CD4-positive, alpha-beta T cell treated with Interleukin-12 subunit alpha and Interleukin-12 subunit beta, for 1 hour (primary cell): ENCODE results near the gene SH3RF3.
"Not testable (repeated sequence)": the region's sequence is repeated elsewhere in the genome, so short reads cannot be mapped to it uniquely, and the experiment has no call there.

Experiments used
- DNase-seq: peaks from one replicate; pipeline ENCODE4 v3.0.0-alpha.2; 2020

The SH3RF3 gene

DNA sequence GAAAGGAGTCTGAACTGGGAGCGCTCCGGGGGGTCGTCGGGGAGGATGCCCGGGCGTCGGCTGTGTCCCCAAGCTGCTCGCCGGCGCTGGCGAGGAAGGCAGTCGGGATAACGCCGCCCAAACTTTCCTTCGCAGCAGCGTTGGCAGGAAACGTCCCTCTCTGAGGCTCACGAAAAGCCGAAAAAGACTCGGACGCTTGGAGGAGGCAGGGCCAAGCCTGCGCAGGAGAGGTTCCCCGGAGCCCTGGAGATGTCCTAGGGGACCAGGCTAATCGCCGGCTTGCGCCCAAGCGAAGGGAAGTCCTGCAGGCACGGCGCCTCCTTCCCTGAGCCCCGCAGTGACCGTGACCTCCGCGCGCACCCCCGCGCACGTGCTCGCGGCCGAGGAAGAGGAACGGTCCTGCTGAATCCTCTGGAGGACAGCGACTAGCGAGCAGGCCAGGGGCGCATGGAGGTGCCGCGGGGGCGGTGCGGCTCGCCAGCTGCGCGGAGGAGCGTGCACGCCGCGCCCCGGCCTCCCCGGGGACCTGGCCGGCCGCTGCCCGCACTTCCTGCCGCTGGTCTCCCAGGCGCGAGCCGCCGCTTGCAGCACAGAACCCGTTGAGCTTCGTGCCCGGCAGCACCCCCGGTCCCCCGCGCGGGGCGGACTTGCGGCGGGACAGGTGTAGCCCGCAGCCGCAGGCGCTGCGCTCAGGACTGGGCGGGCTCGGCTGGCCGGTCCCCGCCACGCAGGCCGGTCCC lies at the start of gene SH3RF3:
SH3RF3 (plus strand) TSS at position 590 of the 740 bp plus-strand sequence.
- DNase-seq, result peak; percentile 22

DNA sequence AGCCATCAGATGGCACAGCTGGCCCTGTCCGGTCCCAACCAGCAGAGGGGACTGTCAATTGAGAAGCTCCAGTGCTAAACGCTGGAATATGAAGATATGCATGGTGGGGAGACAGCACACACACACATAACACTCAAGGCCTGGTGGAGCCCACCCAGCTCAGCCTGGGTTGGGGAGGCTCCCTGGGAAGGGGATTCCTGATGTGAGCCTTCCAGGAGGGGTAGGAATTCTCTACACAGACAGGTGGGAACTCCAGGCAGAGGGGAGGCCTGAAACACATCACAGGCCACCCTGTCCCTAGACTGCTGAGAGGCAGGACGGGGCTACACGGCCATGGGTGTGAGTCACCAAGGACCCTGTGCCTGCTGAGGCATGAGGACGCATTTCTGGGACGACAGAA lies 49.4 kb upstream of the SH3RF3 start:
- DNase-seq, result no peak

DNA sequence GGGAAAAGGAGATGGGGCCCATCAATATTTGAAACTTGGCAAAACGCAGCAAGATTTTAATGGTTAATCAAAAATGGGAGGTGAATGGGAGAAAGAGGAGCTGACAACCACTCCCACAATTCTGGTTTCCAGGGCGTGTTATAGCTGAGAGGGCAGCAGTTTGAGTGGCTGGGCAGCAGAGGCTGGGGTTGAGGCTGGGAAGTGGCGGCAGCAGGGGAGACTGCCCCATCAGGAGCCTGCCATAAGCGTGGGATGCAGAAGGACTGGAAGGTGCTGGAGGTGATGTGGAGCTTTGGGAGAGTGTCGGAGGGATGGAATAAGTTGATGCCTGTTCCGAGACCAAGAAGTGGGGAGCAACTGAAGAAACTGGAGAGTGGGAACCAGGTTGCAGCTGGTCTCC lies 48.9 kb upstream of the SH3RF3 start:
- DNase-seq, result no peak

DNA sequence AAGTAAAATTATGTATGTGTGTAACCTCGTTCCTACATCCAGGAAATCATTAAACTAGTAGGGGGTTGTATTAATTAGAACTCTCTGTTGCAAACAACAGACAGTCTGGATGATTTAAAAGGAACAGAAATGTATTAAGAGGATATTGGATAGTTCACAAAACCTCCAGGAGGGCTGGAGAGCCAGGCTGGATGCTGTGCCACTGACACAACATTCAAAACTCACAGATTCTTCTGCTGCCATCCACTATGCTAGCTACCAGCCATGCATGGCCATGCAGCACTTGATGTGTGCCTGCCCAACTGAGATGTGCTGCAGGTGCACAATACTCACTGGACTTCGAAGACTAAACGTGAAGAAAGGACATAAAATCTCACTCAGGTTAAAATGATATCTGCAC lies 48.2 kb upstream of the SH3RF3 start:
- DNase-seq, result no peak

DNA sequence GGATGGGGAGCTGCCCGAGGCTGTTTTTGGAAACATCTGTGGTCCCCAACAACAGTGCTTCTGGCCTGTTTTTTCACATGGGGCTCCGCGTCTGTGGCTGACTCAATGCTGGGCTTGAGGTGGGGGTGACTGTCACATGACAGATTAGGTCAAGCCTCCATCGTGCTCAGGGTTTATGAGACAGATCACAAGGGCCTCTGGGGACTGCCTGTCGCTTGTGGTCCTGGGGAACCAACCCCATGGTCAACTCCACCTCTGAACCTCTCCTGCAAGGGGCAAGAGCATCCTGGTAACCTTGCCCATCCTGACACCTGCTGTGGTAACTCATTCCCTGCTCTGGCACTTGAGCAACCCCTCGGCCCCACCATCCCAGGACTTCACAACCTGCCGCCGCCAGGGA lies 47.6 kb upstream of the SH3RF3 start:
- DNase-seq, result no peak

DNA sequence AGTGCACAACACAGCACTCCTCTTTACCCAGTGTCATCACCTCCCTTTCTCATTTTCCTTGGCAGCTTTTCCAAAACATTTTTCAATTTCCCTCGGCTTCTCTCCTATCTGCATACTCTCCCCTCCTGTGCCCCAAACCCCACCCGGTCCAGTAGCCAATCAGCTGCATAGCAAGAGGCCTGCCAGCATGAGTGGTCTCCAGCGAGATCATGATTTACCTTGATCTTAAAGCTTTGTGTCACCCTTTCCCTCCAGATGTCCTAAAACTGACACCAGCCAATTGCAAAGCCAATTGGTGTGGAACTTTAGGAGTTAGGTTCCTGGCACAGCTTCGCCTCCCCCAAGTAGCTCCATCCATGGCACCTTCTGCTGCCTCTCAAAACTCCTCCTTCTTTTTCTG lies 45.2 kb upstream of the SH3RF3 start:
- no peak for DNase-seq

DNA sequence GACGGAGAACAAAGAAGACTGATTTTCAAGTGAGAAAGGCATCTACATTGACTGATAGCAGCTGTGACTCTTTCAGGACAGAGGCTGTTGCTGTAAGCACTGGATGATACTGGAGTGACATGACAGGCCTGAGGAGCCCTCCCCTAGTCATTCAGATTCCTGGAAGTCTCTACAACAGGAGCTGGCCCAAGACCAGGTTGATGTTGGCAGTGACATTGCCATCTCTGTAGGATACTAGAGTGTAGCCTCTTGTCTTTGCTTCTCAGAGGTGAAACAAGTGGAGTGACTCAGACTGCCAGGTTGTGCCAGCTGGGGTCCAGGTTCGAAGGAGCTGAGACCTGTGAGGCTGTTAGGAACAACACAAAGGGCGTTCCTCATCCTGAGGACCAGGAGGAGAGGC lies 44.7 kb upstream of the SH3RF3 start:
- DNase-seq, result no peak

DNA sequence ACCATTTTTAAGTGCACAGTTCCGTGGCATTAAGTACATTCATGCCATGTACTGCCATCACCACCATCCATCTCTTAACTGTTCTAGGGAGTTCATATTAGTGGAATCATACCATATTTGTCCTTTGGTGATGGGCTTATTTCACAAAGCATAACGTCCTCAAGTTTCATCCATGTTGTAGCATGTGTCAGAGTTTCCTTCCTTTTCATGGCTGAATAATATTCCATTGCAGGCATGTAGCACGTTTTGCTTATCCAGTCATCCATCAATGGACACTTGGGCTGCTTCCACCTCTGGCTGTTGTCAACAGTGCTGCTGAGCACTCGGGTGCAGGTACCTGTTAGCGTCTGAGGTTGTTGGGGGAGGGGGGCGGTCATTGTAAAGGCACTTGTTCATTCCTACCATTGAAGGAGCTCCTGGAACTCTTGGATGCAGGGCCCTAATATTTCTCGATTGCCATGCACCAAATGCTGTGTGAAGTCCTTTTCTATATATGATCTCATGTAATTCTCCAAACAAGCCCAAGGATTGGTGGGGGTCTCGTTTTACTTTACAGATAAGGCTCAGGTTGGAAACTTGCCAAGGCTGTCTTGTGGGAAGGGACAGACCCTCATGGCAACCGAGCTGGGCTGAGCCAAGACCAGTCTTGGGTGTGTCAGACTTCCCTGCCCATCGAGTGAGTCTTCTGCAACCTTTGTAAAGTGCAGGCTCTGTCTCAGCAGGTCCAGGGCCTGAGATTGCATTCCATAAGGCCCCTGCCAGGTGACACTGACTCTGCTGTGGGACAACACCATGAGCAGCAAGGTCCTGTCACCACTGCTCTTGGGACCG lies 42.9 kb upstream of the SH3RF3 start:
- no peak for DNase-seq

DNA sequence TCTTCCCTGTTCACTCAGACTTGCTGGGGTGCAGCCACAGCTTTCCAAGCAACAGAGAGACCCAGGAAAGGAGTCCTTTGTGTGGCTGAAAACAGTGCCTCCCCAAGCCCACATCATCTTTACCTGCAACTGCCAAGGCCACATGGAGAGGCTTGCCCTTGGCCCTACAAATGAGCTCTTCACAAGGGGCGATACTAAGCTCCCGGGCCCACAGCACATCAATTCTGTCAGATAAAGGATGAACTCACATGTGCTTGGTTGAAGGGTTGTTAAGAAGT lies 42.3 kb upstream of the SH3RF3 start:
- no peak for DNase-seq

DNA sequence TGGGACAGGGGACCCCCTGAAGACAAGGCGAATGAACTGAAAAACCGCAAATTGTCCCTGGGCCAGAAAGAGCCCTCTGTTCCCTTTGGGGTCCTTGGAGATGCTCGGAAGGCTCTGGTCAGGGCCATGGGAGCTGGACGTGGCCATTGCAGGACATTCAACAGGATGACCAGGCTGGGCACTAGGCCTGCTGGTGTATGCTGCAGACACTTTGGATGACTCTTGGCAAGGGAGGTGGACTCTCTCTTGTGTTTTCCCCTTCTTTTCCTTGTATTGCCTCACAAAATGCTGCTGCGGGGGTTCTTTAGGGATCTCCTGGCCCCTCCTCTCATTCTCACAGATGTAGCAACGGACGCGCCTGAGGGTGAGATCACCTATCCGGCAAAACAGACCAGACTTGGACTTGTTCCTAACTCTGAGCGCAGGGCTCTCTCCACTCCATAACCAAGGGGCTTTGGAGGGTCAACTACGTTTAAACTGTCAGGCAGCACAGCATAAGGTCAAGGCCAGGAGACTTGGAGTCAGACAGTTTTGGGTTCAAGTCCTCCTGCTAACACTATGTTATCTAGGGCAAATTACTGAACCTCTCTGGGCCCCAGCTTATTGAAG lies 41.8 kb upstream of the SH3RF3 start:
- DNase-seq, result no peak

DNA sequence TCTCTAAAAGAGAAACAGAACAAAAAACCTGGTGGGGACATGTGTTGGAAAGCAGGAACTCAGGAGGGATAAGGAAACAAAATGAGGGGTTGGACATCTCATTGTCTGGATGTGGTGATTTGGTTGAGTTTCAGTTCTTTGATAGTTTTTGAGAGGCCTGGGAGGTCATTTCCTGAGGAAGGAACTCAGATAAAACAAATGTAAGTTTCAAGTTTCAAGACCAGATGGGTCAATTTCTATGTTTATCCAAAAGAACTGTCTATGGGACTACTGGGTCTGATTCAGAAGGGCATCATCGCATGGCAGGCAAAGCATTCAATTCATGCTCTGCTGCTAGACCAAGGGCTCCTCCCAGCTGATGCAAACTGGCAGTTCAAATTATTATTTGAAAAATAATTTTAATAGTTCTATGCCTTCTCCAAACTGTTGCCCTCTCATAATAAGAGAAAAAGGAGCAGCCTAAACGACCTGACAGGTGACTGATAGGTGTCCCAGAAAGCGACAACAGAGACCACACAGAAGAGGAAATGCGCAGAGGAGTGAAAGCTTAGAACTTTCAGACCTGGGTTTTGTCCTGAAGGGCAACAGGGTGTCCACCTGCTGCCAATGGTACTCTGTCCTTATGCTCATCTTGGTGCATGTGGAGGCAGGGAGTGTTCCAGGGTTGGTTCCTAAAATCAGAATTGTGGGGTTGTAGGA lies 39.3 kb upstream of the SH3RF3 start:
- no peak for DNase-seq

DNA sequence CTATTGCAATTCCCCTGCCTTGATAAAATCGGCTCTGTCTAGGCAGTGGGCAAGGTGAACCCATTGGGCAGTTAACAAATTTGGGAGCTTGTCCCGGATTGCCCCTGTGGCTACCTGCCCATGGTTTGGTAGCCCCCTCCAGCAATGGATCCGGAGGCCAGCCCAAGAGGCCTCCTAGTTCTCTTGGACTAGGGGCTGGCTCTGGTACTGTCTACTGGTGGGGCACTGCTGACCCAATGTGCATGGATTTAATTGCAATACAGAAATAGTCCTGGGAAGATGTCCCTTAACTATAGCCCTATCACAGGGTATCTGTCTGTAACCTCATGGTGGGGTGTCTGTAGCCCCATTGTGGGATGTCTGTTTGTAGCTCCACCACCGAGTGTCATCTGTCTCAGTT lies 37.5 kb upstream of the SH3RF3 start:
- no peak for DNase-seq

DNA sequence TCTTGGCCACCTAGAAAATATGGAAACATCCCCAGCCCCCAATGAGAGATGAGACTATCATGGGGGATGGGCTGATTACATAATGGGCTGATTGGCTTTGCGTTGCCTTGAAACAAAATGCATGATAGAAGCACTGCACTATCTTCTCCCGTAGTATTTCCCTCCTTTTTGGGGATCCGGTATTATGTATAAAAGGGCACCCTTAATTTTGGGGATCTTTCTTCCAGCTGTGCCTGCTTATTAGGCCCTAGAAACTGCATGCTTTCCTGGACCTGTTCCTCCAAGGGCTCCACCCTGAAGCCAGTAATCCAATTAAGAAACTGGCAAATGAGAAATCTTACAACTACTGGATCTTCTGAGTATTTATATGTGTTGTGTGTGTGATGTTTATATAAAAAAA lies 34.9 kb upstream of the SH3RF3 start:
- DNase-seq, result no peak

DNA sequence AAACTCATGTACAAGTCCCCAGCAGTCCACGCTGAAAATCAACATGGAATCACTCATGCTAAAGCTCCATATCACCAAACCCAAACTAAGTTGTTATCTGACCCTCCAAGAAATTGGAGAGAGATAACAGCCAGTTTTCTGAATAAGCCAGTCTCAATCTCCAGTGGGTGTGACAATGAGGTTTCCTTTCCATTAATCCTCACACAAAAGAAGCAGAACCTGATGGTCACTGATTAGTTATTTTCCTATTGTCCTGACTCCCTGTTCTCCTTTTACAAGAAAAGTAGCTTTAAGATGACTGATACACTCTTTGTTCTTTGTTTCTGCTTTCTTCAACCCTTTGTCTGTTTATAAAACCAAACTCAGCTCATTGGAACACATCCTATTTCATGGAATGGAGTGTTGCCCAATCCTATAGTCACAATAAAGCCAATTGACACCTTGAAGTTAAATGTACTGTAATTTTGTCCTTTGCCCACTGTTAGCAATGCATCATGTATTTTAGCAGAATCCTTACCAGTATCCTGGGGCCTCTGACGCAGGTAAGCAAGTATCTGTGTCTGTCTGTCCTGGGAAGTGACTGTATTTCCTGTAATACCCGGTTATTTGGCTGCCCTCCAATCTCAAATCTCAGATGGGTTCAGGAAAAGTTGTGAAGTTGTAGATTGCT lies 30.6 kb upstream of the SH3RF3 start:
- no peak for DNase-seq

DNA sequence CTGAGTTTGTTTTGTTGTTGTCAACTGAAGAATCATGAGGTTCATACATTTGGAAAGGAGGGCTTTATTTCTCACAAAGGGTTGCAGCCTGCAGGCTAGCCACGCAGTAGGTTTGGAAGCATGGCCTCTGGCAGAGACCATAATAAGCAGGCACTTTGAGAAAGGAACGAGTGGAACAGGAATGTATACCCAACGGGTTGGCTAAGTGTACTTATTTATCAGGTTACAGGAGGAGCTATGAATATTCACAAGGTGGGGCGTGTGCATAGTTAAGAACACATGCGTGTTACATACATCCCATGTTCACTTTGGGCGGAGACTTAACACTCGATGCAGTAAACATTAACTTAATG lies 30.1 kb upstream of the SH3RF3 start:
- DNase-seq, result no peak

DNA sequence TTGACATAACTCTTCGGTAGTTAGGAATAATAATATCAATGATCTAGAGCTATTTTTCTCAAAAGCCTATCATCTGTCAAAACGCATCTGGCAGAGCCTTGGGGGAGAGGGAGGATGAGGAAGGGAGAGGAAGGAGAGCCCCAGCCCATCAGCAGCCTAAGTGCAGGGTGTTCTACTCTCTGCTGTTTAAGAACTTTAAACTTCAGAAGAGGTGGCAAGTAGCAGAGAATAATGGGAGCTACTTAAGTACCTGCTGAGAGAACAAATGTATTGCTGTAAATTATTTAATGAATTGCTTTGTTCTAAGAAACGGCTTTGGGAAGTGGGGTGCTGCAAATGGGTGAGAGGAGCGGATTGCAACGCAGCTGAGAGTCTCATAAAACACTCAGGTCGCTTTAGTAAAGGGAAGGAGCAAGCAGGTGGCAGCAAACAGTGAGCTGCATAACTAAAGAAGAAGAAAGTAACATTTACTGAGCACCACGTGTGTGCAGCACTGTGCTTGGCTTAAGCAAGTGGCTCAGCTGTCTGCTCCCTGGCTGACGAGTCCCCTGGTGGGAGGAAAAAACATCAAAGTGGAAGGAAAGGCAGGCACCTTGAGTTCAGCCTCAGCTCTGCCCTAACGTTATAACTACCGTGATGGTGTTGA lies 26.3 kb upstream of the SH3RF3 start:
- no peak for DNase-seq

DNA sequence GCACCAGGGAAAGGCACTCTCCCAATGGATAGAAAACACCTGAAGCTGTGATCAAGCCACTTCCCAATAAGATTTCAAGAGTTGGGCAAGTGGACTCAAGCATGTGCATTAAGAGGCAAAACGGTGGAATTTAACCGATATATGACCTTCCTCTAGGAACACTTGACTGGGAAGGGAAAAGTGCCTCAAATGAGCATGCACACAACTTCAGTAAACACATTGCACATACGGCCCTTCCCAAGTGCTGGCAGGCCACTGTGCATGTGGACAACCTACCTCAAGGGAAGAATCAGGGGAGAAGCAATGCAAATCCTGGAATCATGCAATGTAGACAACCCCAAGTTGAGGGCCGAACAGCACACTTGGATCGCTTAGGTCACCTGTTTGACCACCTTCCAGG lies 23.9 kb upstream of the SH3RF3 start:
- no peak for DNase-seq

DNA sequence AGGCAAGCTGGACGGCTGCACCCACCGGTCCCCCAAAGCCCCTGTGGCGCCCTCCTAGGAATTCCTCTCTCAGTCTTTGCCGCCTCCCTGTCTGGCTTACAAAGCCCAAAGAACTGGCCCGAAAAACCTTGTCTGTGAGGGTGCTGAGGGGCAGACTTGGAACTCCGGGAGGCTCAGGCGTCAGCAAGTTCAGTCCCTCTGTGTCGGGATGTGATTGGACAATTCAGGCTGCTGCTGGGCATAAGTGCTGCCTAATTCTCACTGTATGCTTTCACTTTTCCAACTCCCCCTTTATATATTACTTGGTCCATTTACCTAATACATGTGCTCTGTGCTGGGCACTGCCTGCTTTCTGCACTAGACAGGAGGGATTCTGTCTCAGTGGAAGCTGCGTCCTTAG lies 20.3 kb upstream of the SH3RF3 start:
- DNase-seq, result no peak

DNA sequence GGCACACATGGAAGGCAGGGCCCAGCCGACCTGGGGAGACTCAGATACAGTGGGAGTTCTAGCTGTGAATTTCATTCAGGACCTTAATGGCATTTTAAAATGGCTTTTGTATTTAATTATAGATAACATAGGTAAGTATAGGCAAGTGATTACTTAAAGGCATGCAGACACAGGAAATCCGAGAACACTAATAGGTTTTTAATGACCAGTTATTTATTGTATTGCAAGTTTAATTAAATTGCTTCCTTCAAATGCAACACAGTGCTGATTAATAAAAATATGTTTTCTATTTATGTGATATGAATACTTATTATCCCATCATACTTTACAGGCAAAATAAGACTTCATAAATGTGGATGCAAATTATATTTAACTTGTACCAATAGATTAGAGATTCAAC lies 19.7 kb upstream of the SH3RF3 start:
- DNase-seq, result no peak

DNA sequence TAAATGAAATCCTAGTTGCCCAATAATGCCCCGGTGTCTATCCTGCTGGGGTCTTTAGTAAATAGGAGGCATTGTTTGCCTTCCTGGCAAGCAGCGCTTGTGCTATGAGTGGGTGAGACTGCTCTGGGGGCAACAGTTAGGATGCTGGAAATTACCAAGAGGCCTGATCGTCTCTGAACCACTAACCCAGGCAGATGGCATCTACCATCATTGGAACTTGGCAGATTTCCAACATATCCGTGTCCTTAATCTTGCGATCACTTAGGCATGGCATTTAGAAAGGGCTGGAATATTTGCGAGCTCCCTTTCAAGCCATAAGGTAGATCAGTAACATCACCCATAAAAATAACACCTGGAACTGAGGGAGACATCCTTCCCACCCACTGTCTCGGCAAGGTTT lies 18.8 kb upstream of the SH3RF3 start:
- no peak for DNase-seq

DNA sequence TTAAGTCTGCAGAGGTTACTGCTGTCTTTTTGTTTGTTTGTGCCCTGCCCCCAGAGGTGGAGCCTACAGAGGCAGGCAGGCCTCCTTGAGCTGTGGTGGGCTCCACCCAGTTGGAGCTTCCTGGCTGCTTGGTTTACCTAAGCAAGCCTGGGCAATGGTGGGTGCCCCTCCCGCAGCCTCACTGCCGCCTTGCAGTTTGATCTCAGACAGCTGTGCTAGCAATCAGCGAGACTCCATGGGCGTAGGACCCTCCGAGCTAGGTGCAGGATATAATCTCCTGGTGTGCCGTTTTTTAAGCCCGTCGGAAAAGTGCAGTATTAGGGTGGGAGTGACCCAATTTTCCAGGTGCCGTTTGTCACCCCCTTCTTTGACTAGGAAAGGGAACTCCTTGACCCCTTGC lies 11.8 kb upstream of the SH3RF3 start:
- not testable (repeated sequence) for DNase-seq

DNA sequence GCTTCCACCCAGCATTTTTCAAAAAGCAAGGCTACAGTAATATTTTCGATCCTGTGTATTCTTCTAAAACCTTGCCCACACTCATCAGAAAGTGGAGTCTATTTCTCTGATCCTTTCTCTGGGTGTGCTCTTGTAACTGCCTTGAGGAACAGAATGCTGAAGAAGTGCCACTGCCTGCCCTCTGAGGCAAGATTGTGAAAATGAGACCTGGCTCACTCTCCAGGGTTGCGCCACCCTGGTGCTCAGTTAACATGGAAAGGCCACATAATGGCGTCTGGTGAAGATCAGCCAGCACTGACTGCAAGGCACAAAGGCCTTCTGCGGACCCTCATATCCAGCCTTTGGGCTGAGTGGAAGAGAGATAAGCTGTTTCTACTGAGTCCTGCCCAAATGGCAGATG lies 11.2 kb upstream of the SH3RF3 start:
- no peak for DNase-seq

DNA sequence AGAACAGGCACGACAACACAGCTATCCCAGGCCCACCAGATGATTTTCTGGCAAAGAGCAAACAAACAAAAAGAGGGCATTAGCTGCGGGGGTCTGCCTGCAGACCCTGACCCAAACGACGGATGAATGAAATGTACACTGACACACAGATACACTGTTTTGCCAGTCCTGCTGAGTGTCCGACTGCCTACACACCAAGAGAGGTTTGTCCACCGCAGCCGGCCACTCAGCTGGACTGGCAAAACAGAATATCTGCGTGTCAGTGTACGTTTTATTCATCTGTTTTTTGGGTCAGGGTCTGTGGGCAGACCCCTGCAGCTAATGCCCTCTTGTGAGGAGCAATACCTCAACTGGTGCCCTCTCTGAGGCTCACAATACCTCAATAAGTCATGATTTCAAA lies 10.7 kb upstream of the SH3RF3 start:
- no peak for DNase-seq
